ENCODE results near the gene GLT8D1. TPM values are rescaled to one million over a fixed set of nuclear protein-coding genes. Genes with fewer than 3 reads are reported as not detected.
"Not testable (repeated sequence)": the region's sequence is repeated elsewhere in the genome, so short reads cannot be mapped to it uniquely, and the experiment has no call there.

GLT8D1 gene
- total and polyA plus RNA-seq, 2 of the 4 experiments (the other 2 are of a cell fraction), result 87.8 to 124 TPM

DNA sequence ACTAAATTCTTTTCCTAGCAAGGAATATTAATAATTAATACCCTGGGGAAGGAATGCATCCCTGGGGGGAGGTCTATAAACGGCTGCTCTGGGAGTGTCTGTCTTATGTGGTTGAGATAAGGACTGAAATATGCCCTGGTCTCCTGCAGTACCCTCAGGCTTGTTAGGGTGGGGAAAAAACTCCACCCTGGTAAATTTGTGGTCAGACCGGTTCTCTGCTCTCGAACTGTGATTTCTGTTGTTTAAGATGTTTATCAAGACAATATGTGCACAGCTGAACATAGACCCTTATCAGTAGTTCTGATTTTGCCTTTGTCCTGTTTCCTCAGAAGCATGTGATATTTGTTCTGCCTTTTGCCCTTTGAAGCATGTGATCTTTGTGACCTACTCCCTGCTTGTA is 23.2 kb upstream of the GLT8D1 start:
- no CpG with 5 or more reads among the region's 3 CpGs for WGBS, 2 experiments (ENCODE audit: extremely low coverage in 2 of 2, insufficient read length in 1 of 2)
- H2BK20ac ChIP-seq (ENCODE audit: low read depth, low read length); BruUV-seq (replicated peaks); H3K4me2 ChIP-seq (ENCODE audit: low read depth, low read length); H2AK5ac ChIP-seq (ENCODE audit: low read depth, low read length); POLR2A ChIA-PET (ENCODE audit: unreplicated experiment); H3K14ac ChIP-seq (replicated peaks; ENCODE audit: low read depth, low read length); H3K27me3 ChIP-seq (ENCODE audit: control insufficient read depth, insufficient read depth, low read length); H3K27ac ChIP-seq (ENCODE audit: insufficient read depth, low read length); H4K8ac ChIP-seq (ENCODE audit: low read depth in 2 of 2, low read length in 2 of 2); CTCF ChIA-PET; H4K5ac ChIP-seq (ENCODE audit: low read depth, low read length); H3K4me1 ChIP-seq (ENCODE audit: control insufficient read depth, insufficient read depth, low read length); H3K9ac ChIP-seq (ENCODE audit: low read depth, low read length); H3K56ac ChIP-seq (ENCODE audit: extremely low read depth, insufficient read depth, low read length); H4K20me1 ChIP-seq (ENCODE audit: insufficient read depth, low read length); ATAC-seq (ENCODE audit: low read depth); H3K4ac ChIP-seq (ENCODE audit: low read depth, low read length); H3K79me1 ChIP-seq (ENCODE audit: low read depth in 1 of 2, low read length in 2 of 2); intact Hi-C loops (cut with micrococcal nuclease); H3K9me3 ChIP-seq (ENCODE audit: control insufficient read depth, insufficient read depth, low read length); H2BK15ac ChIP-seq (ENCODE audit: low read depth, low read length); H2AFZ ChIP-seq (replicated peaks; ENCODE audit: low read length, poor library complexity); in situ Hi-C loops (cut with MboI; ENCODE audit: low sequenced_read_pairs); H3K23ac ChIP-seq (ENCODE audit: low read depth, low read length); H3K4me3 ChIP-seq (ENCODE audit: insufficient read depth, low read depth, low read length); dilution Hi-C loops (cut with HindIII; ENCODE audit: low sequenced_read_pairs, unreplicated experiment); H2BK120ac ChIP-seq (ENCODE audit: low read depth, low read length); H3K9me1 ChIP-seq (ENCODE audit: insufficient read depth, low read length); H4K91ac ChIP-seq (ENCODE audit: insufficient read depth, low read depth, low read length); H3K18ac ChIP-seq (ENCODE audit: low read depth, low read length); H2BK5ac ChIP-seq (ENCODE audit: low read depth, low read length, poor library complexity, severe bottlenecking); H2AK9ac ChIP-seq (replicated peaks; ENCODE audit: low read depth, low read length, poor library complexity); DNase-seq: not testable (repeated sequence)
- peaks cover 18% of the 10 kb centered on the region for H3K36me3 ChIP-seq (ENCODE audit: control insufficient read depth, insufficient read depth, low read length)

Measured in IMR-90 (cell line).